ENCODE measurements around the gene SRGAP3. TPM values are rescaled to one million over a fixed set of nuclear protein-coding genes. Genes with fewer than 3 reads are reported as not detected.

The SRGAP3 gene
- total RNA-seq, 4 donors from 2014 or later = 2.0 to 6.9 (median 4.8) TPM

- no peak for ATAC-seq
- Histone ChIP-seq H3K27me3 (no peaks in the 10 kb centered on the region), H3K9me3 (no peaks in the 10 kb centered on the region), H3K4me1 (peaks cover 0 to 11% (median 3%) of the 10 kb centered on the region in 3 donors), H3K4me3 (no peak overlapping the region), H3K27ac (no peak overlapping the region), H3K36me3 (no peaks in the 10 kb centered on the region)
- no peak for TF ChIP-seq POLR2AphosphoS5 (IDR thresholded peaks at IDR 0.05)
- TF ChIP-seq CTCF (IDR thresholded peaks at IDR 0.05) = no peak
- TF ChIP-seq EP300 (IDR thresholded peaks at IDR 0.05) = no peak
- no peak for TF ChIP-seq POLR2A (IDR thresholded peaks at IDR 0.05)
- 94 to 100% methylated on average over 2 to 3 of the region's 5 CpGs for WGBS, 2 donors (ENCODE audit: low coverage in 1 of 2)
Measured at GRCh38 chr3:9224490-9224889, 25.0 kb downstream of the SRGAP3 start.

- peaks cover 0 to 11% (median 3%) of the 10 kb centered on the region in 3 donors for H3K4me1 ChIP-seq
- no peak for ATAC-seq
- TF ChIP-seq EP300 (IDR thresholded peaks at IDR 0.05) = no peak
- TF ChIP-seq POLR2AphosphoS5 (IDR thresholded peaks at IDR 0.05) = no peak
- TF ChIP-seq POLR2A (IDR thresholded peaks at IDR 0.05) = no peak
- no peak for TF ChIP-seq CTCF (IDR thresholded peaks at IDR 0.05)
- H3K27ac ChIP-seq = no peak overlapping the region
- H3K36me3 ChIP-seq = no peaks in the 10 kb centered on the region
- H3K9me3 ChIP-seq = no peaks in the 10 kb centered on the region
- H3K27me3 ChIP-seq = no peaks in the 10 kb centered on the region
- WGBS, 2 donors (ENCODE audit: low coverage in 1 of 2) = 64 to 75% methylated on average over 3 to 6 of the region's 6 CpGs
- no peak overlapping the region for H3K4me3 ChIP-seq
Measured at GRCh38 chr3:9223672-9224071, 25.8 kb downstream of the SRGAP3 start.

DNA sequence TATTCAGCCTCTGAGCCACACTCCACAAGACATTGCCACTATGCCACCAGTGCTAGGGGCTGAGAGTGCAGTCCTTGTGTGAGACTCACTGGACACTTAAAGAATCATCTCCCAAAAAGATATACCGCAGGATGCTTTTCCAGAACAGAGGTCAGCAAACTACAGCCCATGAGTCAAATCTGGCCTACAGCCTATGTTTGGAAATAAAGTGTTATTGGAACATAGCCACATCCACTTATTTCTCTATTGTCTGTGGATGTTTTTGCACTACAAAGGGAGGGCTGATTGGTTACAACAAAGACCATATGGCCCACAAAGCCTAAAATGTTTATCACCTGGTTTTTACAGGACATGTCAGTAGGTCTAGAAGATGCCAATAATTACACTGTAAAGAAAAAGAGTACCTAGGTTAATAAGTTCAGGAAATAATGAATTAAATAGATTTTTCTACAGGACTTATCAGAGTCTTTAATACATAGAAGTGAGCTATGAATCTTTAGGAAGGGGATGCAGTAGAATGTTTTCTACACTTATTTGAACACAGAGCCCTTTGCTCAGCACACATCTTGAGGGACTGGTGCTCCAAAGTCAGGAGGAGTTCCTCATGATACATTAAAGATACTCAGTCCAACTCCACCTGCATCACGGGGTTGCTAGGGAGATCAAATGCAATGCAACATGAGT lies 26.3 kb downstream of the SRGAP3 start:
- peaks cover 0 to 11% (median 3%) of the 10 kb centered on the region in 3 donors for H3K4me1 ChIP-seq
- H3K4me3 ChIP-seq = no peak overlapping the region
- ATAC-seq = no peak
- no peaks in the 10 kb centered on the region for H3K9me3 ChIP-seq
- H3K27ac ChIP-seq = no peak overlapping the region
- H3K36me3 ChIP-seq = no peaks in the 10 kb centered on the region
- TF ChIP-seq POLR2AphosphoS5 (IDR thresholded peaks at IDR 0.05) (no peak), POLR2A (IDR thresholded peaks at IDR 0.05) (no peak), EP300 (IDR thresholded peaks at IDR 0.05) (no peak), CTCF (IDR thresholded peaks at IDR 0.05) (no peak)
- H3K27me3 ChIP-seq = no peaks in the 10 kb centered on the region
- WGBS, 2 donors (ENCODE audit: low coverage in 1 of 2) = 57 to 60% methylated on average over 1 to 2 of the region's 2 CpGs

DNA sequence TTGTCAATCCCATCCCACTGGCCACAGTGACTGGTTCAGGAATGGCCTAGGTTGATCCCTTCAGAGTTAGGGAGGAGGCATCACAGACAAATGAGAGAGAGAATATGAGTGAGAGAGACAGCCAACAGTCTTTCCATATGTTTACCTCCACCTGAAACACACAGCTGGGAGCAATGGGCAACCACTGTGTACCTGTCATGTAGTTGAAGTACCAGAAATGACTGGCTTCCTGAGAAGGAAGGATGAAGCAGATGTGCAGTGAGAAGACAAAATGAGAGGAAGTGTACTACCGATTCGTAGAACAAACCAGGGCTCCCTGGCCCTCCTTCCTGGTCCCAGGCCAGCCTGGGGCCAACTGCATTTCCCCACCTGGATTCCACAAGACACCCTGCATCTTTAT lies 27.4 kb downstream of the SRGAP3 start:
- no peaks in the 10 kb centered on the region for H3K9me3 ChIP-seq
- no peak overlapping the region for H3K27ac ChIP-seq
- peaks cover 0 to 11% (median 3%) of the 10 kb centered on the region in 3 donors for H3K4me1 ChIP-seq
- ATAC-seq = no peak
- H3K27me3 ChIP-seq = no peaks in the 10 kb centered on the region
- no peak for TF ChIP-seq CTCF (IDR thresholded peaks at IDR 0.05)
- no peak for TF ChIP-seq POLR2A (IDR thresholded peaks at IDR 0.05)
- TF ChIP-seq EP300 (IDR thresholded peaks at IDR 0.05) = no peak
- TF ChIP-seq POLR2AphosphoS5 (IDR thresholded peaks at IDR 0.05) = no peak
- no peak overlapping the region for H3K4me3 ChIP-seq
- H3K36me3 ChIP-seq = no peaks in the 10 kb centered on the region
- 55 to 100% methylated on average over 2 of the region's 2 CpGs for WGBS, 2 donors (ENCODE audit: low coverage in 1 of 2)

- Histone ChIP-seq H3K4me1 (no peaks in the 10 kb centered on the region), H3K27ac (no peak overlapping the region), H3K9me3 (no peaks in the 10 kb centered on the region), H3K27me3 (no peaks in the 10 kb centered on the region), H3K4me3 (no peak overlapping the region), H3K36me3 (no peaks in the 10 kb centered on the region)
- TF ChIP-seq POLR2AphosphoS5 (IDR thresholded peaks at IDR 0.05) = no peak
- TF ChIP-seq POLR2A (IDR thresholded peaks at IDR 0.05) = no peak
- TF ChIP-seq EP300 (IDR thresholded peaks at IDR 0.05) = no peak
- TF ChIP-seq CTCF (IDR thresholded peaks at IDR 0.05) = no peak
- ATAC-seq = no peak
- 94 to 100% methylated on average over 2 to 3 of the region's 3 CpGs for WGBS, 2 donors (ENCODE audit: low coverage in 1 of 2)
Measured at GRCh38 chr3:9218514-9218846, 31.0 kb downstream of the SRGAP3 start.

All from gastroesophageal sphincter (tissue), 4 donors.